OCI-LY1 (cell line): ENCODE measurements around the gene ZNF19.

Experiments
- CTCF ChIP-seq: fragments of 200-600 bp; sonication (generic), shearing (Covaris generic); IDR thresholded peaks from 2 replicates; pipeline ENCODE4 v1.5.1; 2017; ENCODE audit warnings: mild to moderate bottlenecking, antibody characterized with exemption, low read length, moderate library complexity, mixed read lengths
- EZH2 ChIP-seq: fragments of 200-600 bp; sonication (generic), shearing (Covaris generic); IDR thresholded peaks from 2 replicates; pipeline ENCODE4 v1.8.0; 2017; ENCODE audit warnings: borderline replicate concordance, mixed run types, mild to moderate bottlenecking, antibody characterized with exemption, low read length, moderate library complexity, mixed read lengths

GRCh38 chr16:71472931-71473330 is 16.2 kb downstream of the ZNF19 start:
- TF ChIP-seq CTCF (no peak), EZH2 (no peak)
